ENCODE measurements around the gene U2AF2. TPM values are rescaled to one million over a fixed set of nuclear protein-coding genes. Genes with fewer than 3 reads are reported as not detected.

U2AF2 gene
- total and polyA plus RNA-seq, 2 experiments from 2014 or later, result 22.4 to 150 TPM

GRCh38 chr19:55669418-55670279 is 14.8 kb downstream of the U2AF2 start:
- no peaks in the 10 kb centered on the region for H3K9me3 ChIP-seq (ENCODE audit: low read depth)
- no peaks in the 10 kb centered on the region for H3K36me3 ChIP-seq (ENCODE audit: low read depth)
- peaks cover 96% of the 10 kb centered on the region for H3K79me2 ChIP-seq (ENCODE audit: insufficient read depth)
- peaks cover 8% of the 10 kb centered on the region; the same call in 1 of the 2 replicates for H4K20me1 ChIP-seq (ENCODE audit: insufficient read depth)
- 86 to 90% methylated on average over 22 to 43 of the region's 43 CpGs for WGBS, 2 experiments (ENCODE audit: low coverage in 1 of 2, low lambda C conversion rate in 2 of 2, missing lambda C conversion rate in 2 of 2)
- no peak overlapping the region for H2AFZ ChIP-seq
- in situ Hi-C loops (cut with MboI), result loop anchor here (25.0 kb wide), 1 partner anchor 1207 kb away; the partner anchor contains the start of genes CDC42EP5 and LENG9
- H3K4me2 ChIP-seq (ENCODE audit: unreplicated experiment), result no peak overlapping the region
- no peak overlapping the region for H3K4me3 ChIP-seq
- peaks cover 14% of the 10 kb centered on the region; the same call in 1 of the 2 replicates for H3K4me1 ChIP-seq (ENCODE audit: insufficient read depth)
- TF ChIP-seq EZH2phosphoT487 (IDR thresholded peaks at IDR 0.05; ENCODE audit: insufficient read depth, low read depth) (no peak), EZH2 (IDR thresholded peaks at IDR 0.05; ENCODE audit: insufficient read depth, poor library complexity, severe bottlenecking) (no peak)
- DNase-seq, result no peak
- no peak overlapping the region for H3K27ac ChIP-seq
- H3K27me3 ChIP-seq (replicated peaks; ENCODE audit: insufficient read depth), result no peaks in the 10 kb centered on the region
- H3K9me2 ChIP-seq (ENCODE audit: insufficient read depth), result no peaks in the 10 kb centered on the region
- peaks cover 29% of the 10 kb centered on the region for H3F3A ChIP-seq (ENCODE audit: insufficient read depth)
- H3K9ac ChIP-seq, result no peak overlapping the region

- WGBS, 2 experiments (ENCODE audit: low coverage in 1 of 2, low lambda C conversion rate in 2 of 2, missing lambda C conversion rate in 2 of 2), result 84 to 85% methylated on average over 23 of the region's 23 CpGs
- H3K4me1 ChIP-seq (ENCODE audit: insufficient read depth), result peaks cover 14% of the 10 kb centered on the region; the same call in 1 of the 2 replicates
- in situ Hi-C loops (cut with MboI), result loop anchor here (25.0 kb wide), 1 partner anchor 1208 kb away; the partner anchor contains the start of genes CDC42EP5 and LENG9
These were observed 15.6 kb downstream of the U2AF2 start for GRCh38 chr19:55670280-55671053.

GRCh38 chr19:55671054-55671378 is 16.2 kb downstream of the U2AF2 start:
- no peaks in the 10 kb centered on the region for H3K9me3 ChIP-seq (ENCODE audit: low read depth)
- H3K9ac ChIP-seq, result no peak overlapping the region
- H2AFZ ChIP-seq, result no peak overlapping the region
- in situ Hi-C loops (cut with MboI), result loop anchor here (25.0 kb wide), 1 partner anchor 1209 kb away; the partner anchor contains the start of genes CDC42EP5 and LENG9
- H3K4me1 ChIP-seq (ENCODE audit: insufficient read depth), result peaks cover 14% of the 10 kb centered on the region; the same call in 1 of the 2 replicates
- H3F3A ChIP-seq (ENCODE audit: insufficient read depth), result peaks cover 34% of the 10 kb centered on the region
- H3K9me2 ChIP-seq (ENCODE audit: insufficient read depth), result no peaks in the 10 kb centered on the region
- peaks cover 8% of the 10 kb centered on the region; the same call in 1 of the 2 replicates for H4K20me1 ChIP-seq (ENCODE audit: insufficient read depth)
- peaks cover 95% of the 10 kb centered on the region for H3K79me2 ChIP-seq (ENCODE audit: insufficient read depth)
- no peak overlapping the region for H3K4me2 ChIP-seq (ENCODE audit: unreplicated experiment)
- no peak overlapping the region for H3K4me3 ChIP-seq
- TF ChIP-seq EZH2phosphoT487 (IDR thresholded peaks at IDR 0.05; ENCODE audit: insufficient read depth, low read depth), result no peak
- no peak for TF ChIP-seq EZH2 (IDR thresholded peaks at IDR 0.05; ENCODE audit: insufficient read depth, poor library complexity, severe bottlenecking)
- no peak for DNase-seq
- H3K27ac ChIP-seq, result no peak overlapping the region
- H3K36me3 ChIP-seq (ENCODE audit: low read depth), result no peaks in the 10 kb centered on the region
- WGBS, 2 experiments (ENCODE audit: low coverage in 1 of 2, low lambda C conversion rate in 2 of 2, missing lambda C conversion rate in 2 of 2), result 68 to 69% methylated on average over 2 of the region's 2 CpGs
- no peaks in the 10 kb centered on the region for H3K27me3 ChIP-seq (replicated peaks; ENCODE audit: insufficient read depth)

More at GRCh38 chr19:55670280-55671053, 15.6 kb downstream of the U2AF2 start:
- peaks cover 30% of the 10 kb centered on the region for H3F3A ChIP-seq (ENCODE audit: insufficient read depth)
- H3K27ac ChIP-seq, result no peak overlapping the region
- no peak overlapping the region for H3K9ac ChIP-seq
- H3K36me3 ChIP-seq (ENCODE audit: low read depth), result no peaks in the 10 kb centered on the region
- no peak for DNase-seq
- no peaks in the 10 kb centered on the region for H3K27me3 ChIP-seq (replicated peaks; ENCODE audit: insufficient read depth)
- H4K20me1 ChIP-seq (ENCODE audit: insufficient read depth), result peaks cover 8% of the 10 kb centered on the region; the same call in 1 of the 2 replicates
- no peaks in the 10 kb centered on the region for H3K9me3 ChIP-seq (ENCODE audit: low read depth)
- H3K4me2 ChIP-seq (ENCODE audit: unreplicated experiment), result no peak overlapping the region
- TF ChIP-seq EZH2 (IDR thresholded peaks at IDR 0.05; ENCODE audit: insufficient read depth, poor library complexity, severe bottlenecking), result no peak
- TF ChIP-seq EZH2phosphoT487 (IDR thresholded peaks at IDR 0.05; ENCODE audit: insufficient read depth, low read depth), result no peak
- peaks cover 95% of the 10 kb centered on the region for H3K79me2 ChIP-seq (ENCODE audit: insufficient read depth)
- H3K4me3 ChIP-seq, result no peak overlapping the region
- H2AFZ ChIP-seq, result no peak overlapping the region
- H3K9me2 ChIP-seq (ENCODE audit: insufficient read depth), result no peaks in the 10 kb centered on the region

- peak; percentile 32 for DNase-seq
- in situ Hi-C loops (cut with MboI), result loop anchor here (25.0 kb wide), 1 partner anchor 1210 kb away; the partner anchor contains the start of genes CDC42EP5 and LENG9
- Histone ChIP-seq H3K27ac (peak overlapping the region; percentile 29), H3K36me3 (ENCODE audit: low read depth) (no peaks in the 10 kb centered on the region), H3K4me2 (ENCODE audit: unreplicated experiment) (no peak overlapping the region), H3K27me3 (replicated peaks; ENCODE audit: insufficient read depth) (no peaks in the 10 kb centered on the region), H3K79me2 (ENCODE audit: insufficient read depth) (peaks cover 95% of the 10 kb centered on the region), H3K4me1 (ENCODE audit: insufficient read depth) (peaks cover 25% of the 10 kb centered on the region; the same call in 1 of the 2 replicates), H3K4me3 (no peak overlapping the region), H3K9ac (0 out of 2 replicates have a peak overlapping the region, but pooled peaks have one; percentile 11), H3F3A (ENCODE audit: insufficient read depth) (peaks cover 34% of the 10 kb centered on the region), H3K9me2 (ENCODE audit: insufficient read depth) (no peaks in the 10 kb centered on the region), H4K20me1 (ENCODE audit: insufficient read depth) (peaks cover 8% of the 10 kb centered on the region; the same call in 1 of the 2 replicates), H2AFZ (no peak overlapping the region), H3K9me3 (ENCODE audit: low read depth) (no peaks in the 10 kb centered on the region)
- 74 to 78% methylated on average over 5 of the region's 5 CpGs for WGBS, 2 experiments (ENCODE audit: low coverage in 1 of 2, low lambda C conversion rate in 2 of 2, missing lambda C conversion rate in 2 of 2)
- TF ChIP-seq EZH2phosphoT487 (IDR thresholded peaks at IDR 0.05; ENCODE audit: insufficient read depth, low read depth) (no peak), EZH2 (IDR thresholded peaks at IDR 0.05; ENCODE audit: insufficient read depth, poor library complexity, severe bottlenecking) (no peak)
These were observed 17.6 kb downstream of the U2AF2 start for GRCh38 chr19:55672418-55672817.

Measured in GM23248 (cell line).